NCI-H1105 (cell line): ENCODE results near the gene ACTR6.
"Not testable (repeated sequence)": the region's sequence is repeated elsewhere in the genome, so short reads cannot be mapped to it uniquely, and the experiment has no call there.

Experiments used
- DNase-seq: peaks from one replicate; lab custom pipeline; 2025; lab: John Stamatoyannopoulos, UW

ACTR6 gene

DNA sequence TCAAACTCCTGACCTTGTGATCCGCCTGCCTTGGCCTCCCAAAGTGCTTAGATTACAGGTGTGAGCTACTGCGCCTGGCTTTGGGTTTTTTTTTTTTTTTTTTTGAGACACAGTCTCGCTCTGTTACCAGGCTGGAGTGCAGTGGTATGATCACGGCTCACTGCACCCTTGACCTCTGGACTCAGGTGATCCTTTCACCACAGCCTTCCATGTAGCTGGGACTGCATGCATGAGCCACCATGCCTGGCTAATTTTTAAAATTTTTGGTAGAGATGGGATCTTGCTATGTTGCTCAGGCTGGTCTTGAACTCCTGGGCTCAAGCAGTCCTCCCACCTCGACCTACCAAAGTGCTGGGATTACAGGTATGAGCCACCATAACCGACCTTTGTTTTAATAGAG is 21.6 kb downstream of the ACTR6 start:
- DNase-seq = not testable (repeated sequence)

DNA sequence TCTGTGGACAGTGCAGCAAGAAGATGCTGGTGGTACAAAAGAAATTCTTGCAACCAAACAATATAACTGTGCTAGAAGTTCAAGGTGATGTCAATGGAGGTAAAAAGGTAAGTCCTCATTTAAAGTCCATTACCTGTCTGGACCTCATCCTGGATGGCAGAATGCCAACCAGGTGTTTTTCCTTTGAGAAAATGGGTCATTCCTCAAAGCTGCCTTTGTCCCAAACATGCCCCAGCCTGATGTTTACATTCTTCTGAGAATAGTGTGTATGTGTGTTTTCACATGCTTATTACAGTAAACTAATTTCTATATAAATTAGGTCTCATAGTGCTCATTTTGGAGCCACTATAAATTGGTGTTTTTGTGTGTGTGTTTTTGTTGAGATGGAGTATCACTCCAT is 24.9 kb downstream of the ACTR6 start:
- peak; percentile 28 for DNase-seq

- peak; percentile 10 for DNase-seq
Observed at GRCh38 chr12:100229036-100229635, 28.5 kb downstream of the ACTR6 start.

- DNase-seq = no peak
Observed at GRCh38 chr12:100229876-100230275, 29.3 kb downstream of the ACTR6 start.

DNA sequence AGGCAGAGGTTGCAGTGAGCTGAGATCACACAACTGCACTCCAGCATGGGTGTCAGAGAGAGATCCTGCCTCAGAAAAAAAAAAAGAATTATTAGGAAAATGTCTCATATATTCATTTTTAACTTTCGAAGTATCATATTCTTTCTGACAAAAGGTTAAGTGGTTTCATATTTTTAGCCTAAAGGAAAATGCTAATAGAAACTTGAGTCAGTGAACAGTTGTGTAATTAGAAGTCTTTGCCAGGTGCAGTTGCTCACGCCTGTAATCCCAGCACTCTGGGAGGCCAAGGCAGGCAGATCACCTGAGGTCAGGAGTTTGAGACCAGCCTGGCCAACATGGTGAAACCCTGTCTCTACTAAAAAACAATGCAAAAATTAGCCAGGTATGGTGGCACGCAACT is 31.3 kb downstream of the ACTR6 start:
- DNase-seq = not testable (repeated sequence)

- no peak for DNase-seq
Observed at GRCh38 chr12:100234166-100234565, 33.6 kb downstream of the ACTR6 start.

DNA sequence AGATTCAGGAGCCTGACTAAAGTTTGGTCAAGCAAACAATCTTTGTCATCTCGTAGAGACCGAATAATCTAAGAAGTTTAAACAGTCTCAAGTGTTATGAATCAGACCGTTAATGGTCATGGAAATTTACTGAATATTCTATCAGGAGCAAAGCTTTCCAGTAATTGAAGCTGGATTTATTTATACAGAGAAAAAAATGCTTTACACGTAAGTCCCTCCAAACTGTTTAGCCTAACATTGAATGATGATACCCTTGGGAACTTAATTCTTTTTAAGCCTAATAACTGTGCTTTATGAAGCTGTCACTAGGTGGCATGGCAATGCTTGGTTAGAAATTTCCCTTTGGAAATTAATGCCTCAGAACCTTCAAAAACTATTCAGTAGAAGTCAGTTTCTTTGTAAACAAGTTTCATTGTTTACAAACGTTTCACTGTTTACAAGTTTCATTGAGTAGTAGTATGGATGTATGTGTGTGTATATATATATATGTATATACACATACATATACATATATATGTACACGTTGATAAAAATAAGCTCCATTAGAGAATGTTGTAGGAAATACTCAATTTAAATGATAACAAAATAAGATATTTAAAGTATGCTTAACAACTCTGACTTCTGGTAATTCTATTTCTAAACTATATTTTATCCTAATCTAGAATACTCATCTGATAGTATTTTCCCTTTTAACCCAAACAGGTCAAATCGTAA is 34.1 kb downstream of the ACTR6 start:
- peak; percentile 28 for DNase-seq

GRCh38 chr12:100238801-100239200 is 38.2 kb downstream of the ACTR6 start:
- no peak for DNase-seq

GRCh38 chr12:100239589-100239988 is 39.0 kb downstream of the ACTR6 start:
- DNase-seq = no peak

DNA sequence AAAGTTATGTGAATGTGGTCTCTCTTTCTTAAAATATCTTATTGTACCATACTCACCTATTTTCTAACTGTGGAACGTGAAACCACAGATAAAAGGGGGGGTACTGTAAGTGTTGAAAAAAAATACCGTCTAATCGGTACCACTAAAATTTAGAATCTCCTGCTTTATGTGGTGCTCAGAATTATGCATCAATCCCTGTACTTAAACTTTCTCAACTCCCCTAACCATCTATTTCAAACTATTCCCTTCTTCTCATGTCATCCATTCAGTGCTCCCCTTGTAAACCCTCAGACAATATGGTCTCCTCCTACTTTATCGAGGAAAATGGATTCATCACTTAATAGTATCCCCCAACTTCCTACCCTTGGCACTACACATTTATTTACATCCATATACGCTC is 42.5 kb downstream of the ACTR6 start:
- no peak for DNase-seq

DNA sequence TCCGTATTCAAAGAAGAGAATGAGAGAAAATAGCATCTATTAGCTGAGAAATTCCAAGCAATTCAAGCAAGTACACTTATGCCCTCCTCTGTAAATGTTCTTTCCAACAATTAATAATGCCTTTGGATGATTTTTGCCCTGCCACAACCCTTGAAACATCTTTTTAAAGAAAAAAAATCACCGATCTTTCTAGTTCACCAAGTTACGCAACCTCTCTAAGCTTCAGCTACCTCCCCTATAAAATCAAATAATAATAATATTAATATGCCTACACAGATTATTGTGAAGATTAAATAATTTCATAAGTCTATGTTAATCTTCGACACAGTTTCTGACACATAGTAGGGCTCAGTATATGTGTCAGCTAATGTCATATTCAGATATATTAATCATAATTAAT is 47.1 kb downstream of the ACTR6 start:
- DNase-seq = no peak

- DNase-seq = no peak
Observed at GRCh38 chr12:100248886-100249285, 48.3 kb downstream of the ACTR6 start.

- no peak for DNase-seq
Observed at GRCh38 chr12:100249941-100250340, 49.3 kb downstream of the ACTR6 start.

GRCh38 chr12:100251917-100252316 is 51.3 kb downstream of the ACTR6 start:
- peak; percentile 95 for DNase-seq

DNA sequence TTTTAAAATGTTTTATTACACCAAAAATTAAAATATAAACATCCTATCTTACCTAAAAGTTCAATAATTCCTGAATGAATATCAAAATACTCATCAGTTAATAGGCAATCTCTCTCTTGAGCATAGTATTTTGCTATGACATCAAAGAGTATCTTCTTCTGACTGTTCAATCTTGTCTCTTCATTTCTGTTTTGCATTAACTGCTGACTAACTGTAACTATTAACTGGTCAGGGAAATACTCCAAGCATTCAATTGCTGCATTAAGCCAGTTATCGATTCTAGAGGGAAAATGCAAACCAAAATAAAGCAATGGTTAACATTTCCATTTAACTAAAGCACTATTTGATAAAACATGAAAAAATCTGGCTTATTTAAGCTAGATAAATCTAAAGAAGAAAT is 52.8 kb downstream of the ACTR6 start:
- DNase-seq = no peak

DNA sequence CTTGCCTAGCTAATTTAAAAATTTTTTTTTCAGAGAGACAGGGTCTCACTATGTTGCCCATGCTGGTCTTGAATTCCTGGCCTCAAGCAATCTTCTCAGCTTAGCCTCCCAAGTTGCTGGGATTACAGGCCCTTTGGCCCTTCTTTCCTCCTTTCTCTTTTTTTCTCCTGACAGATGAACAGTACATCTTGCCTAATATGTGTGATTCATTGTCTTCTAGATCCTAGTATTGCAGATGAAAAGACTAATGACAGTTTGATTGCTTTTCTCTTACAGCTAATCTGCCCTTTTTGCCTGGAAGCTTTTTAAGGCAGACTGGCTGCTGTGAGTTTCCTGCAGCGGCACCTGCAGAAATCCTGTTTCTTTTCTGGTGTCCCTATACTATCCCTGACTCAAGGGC is 54.3 kb downstream of the ACTR6 start:
- DNase-seq = no peak

- DNase-seq = no peak
Observed at GRCh38 chr12:100258127-100258526, 57.5 kb downstream of the ACTR6 start.

DNA sequence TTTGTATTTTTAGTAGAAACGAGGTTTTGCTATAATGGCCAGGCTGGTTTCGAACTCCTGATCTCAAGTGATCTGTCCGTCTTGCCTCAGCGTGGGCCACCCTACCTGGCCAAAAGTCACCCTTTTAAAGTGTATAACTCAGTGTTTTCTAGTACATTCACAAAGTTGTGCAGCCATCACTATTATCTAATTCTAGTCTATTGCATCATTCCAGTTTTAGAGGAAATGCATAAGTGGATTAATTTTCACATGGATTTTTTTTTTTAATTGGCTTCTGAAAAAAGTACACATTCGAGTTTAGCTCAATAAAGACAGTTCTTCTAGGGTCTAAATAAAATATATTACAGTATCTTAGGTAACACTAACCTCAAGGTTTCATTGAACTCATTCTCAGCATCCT is 62.5 kb downstream of the ACTR6 start:
- DNase-seq = no peak

DNA sequence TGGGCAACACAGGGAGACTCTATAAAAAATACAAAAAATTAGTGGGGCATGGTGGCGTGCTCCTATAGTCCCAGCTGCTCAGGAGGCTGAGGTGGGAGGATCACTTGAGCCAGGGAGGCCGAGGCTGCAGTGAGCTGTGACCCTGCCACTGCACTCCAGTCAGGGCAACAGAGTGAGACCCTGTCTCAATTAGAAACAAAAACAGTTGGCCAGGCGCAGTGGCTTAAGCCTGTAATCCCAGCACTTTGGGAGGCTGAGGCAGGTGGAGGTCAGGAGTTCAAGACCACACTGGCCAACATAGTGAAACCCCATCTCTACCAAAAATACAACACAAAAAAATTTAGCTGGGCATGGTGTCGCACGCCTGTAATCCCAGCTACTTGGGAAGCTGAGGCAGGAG is 64.5 kb downstream of the ACTR6 start:
- DNase-seq = not testable (repeated sequence)

DNA sequence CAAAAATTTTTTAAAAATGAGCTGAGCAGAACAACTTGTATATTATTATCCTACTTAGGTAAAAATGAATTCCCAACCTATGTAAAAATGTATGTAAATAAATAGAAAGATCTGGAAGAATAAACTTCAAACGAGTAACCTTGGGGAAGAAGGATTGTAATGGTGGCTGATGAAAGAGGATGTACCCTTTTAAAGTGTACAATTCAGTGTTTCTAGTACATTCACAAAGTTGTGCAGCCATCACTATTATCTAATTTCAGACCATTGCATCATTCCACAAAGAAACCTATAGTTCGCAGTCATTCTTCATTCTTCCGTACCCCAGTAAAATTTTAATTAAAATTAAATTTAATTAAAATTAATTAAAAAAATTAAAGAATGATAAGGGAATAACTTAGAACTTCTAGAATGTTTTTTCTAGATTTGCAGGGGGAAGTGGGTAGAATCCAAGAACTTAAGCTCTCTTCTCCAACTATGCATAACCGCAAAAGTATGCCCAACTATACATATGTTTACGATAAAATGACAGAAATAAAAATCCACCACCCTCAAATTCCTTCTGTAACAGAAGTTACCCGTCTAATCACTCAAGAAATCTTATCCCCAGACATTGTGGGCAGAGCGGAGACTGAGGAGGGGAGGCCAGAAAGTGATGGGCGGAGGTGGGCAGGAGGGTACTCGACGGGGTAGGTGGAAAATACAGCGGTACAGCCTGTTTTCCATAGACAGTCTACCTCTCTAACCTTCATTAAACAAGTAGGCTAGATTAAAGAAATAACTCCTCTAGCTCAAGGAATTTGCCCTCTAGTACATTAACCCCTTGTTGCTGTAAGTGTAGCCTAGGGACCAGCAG is 65.3 kb downstream of the ACTR6 start:
- no peak for DNase-seq

DNA sequence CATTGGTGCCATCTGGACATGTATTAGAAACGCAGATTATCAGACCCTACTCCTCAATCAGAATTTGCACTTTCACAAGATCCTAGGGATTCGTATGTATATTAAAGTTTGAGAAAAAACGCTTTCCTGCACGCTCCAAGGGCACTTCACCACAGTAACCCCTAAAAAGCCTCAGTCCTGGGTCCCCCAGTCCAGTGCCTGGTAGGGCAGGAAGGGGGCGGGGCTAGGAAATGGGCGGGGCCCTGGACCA is 65.9 kb downstream of the ACTR6 start:
- DNase-seq = no peak

DNA sequence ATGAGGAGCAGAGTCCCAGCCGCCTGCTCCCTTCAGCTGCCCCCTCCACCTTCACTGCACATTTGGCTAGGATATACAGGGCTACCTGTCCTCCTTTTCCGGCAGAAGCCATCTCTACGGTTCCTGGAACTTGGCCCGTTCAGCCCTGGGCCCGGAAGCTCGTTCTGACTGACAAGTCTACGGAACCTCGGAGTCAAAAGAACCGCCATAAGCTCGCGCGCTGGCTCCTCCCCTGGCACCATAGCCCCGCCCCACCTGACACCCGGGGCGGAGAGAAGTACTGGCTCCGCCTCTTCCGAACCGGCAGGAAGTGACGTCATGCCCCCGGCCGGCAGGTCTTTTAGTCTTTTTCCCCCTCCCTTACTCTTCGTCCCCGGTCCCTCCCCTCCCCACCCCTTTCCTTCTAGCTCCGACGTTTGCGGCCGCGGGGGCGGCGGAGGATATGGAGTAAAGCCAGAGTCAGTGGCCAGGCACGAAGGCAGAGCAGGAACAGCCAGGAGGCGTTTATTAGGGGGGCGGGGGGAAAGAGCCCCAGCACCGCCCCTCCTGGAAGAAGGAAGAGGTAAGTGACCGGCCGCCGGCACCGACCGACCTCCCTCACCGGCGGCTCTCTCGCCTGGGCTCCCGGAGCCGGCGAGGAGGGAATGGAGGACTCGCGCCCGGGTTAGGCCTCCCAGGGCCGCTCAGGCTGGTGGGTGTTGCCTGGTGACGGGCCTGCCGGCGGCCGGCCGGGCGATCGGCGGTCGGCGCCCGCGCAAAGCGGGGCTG is 66.4 kb downstream of the ACTR6 start, which contains the start of the genes DEPDC4 and SCYL2:
Gene DEPDC4 (minus strand): TSS at position 245 of the 768 bp plus-strand sequence. CDS start 3 bp downstream, at position 242.
Gene SCYL2 (plus strand): TSS at position 343 of the 768 bp plus-strand sequence. CDS start 15,794 bp downstream, outside the sequence.
- peak; percentile 93 for DNase-seq
